ENCODE results near the gene PSMG4. TPM values are rescaled to one million over a fixed set of nuclear protein-coding genes. Genes with fewer than 3 reads are reported as not detected.

The PSMG4 gene
- total RNA-seq, 2 donors from 2014 or later, result 17.0 to 24.7 TPM

DNA sequence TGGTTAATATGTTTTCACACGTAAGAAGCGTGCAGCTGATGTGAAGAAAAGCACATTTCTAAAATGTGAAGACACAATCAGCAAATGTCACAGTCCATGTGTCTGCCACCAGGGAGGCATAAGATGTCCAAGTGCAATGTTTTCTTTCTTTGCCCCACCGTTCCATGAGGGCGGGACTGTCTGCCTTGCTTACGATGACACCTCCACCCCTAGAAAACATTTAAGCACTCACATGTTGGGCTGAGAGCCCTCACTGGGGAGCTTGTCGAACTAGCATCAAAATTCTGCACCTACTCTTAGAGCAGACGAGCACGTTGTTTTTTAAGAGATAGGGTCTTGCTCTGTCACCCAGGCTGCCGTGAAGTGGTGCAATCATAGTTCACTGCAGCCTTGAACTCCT is 57.6 kb downstream of the PSMG4 start:
- H3K36me3 Mint-ChIP-seq (ENCODE audit: low read depth), result no peaks in the 10 kb centered on the region
- no peaks in the 10 kb centered on the region for H3K9me3 Mint-ChIP-seq
- H3K27me3 Mint-ChIP-seq, result peaks cover 10% of the 10 kb centered on the region
- H3K4me1 Mint-ChIP-seq, result peaks cover 16% of the 10 kb centered on the region
- H3K27ac Mint-ChIP-seq, result no peak overlapping the region
- no peak for ATAC-seq (replicated peaks)
- H3K4me3 Mint-ChIP-seq, result no peak overlapping the region

DNA sequence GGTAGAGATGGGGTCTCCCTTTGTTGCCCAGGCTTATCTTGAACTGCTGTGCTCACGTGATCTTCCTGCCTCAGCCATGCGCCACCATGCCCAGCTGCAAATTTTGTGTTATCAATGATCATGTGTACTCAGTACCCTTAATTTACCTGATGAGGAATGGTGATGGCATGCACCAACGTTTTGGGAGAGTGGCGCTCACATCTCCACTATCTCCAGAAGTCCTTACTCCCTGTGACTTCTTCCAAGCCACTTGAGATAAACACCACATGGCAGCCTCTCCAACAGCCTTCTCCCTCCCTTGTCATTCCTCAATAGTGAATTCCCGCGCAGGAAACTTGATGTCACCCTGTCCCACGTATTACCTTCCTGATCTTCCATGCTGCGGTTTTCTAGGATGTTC is 58.1 kb downstream of the PSMG4 start:
- peaks cover 10% of the 10 kb centered on the region for H3K27me3 Mint-ChIP-seq
- H3K4me3 Mint-ChIP-seq, result no peak overlapping the region
- ATAC-seq (replicated peaks), result no peak
- H3K36me3 Mint-ChIP-seq (ENCODE audit: low read depth), result no peaks in the 10 kb centered on the region
- no peaks in the 10 kb centered on the region for H3K9me3 Mint-ChIP-seq
- no peak overlapping the region for H3K27ac Mint-ChIP-seq
- peaks cover 16% of the 10 kb centered on the region for H3K4me1 Mint-ChIP-seq

Other genes with a start within 250 kb of the PSMG4 start
- gene RIPK1, start 190.5 kb upstream of the PSMG4 start, total RNA-seq, result 10 to 100 TPM; 17.5 to 18.2 TPM
- gene BPHL, start 140.2 kb upstream of the PSMG4 start, total RNA-seq, result 1 to 10 TPM; 9.1 to 9.2 TPM
- 1 to 10 TPM; 2.8 to 6.0 TPM for gene TUBB2A, start 101.4 kb upstream of the PSMG4 start, total RNA-seq
- under 1 TPM in 1 of 2 donors, not detected in 1; 0.35 TPM for gene TUBB2B, start 31.3 kb upstream of the PSMG4 start, total RNA-seq
- gene SLC22A23, start 198.1 kb downstream of the PSMG4 start, total RNA-seq, result under 1 TPM; 0.13 to 0.45 TPM